Mononuclear cell (primary cell): Measurements from ENCODE around the gene PLEKHA8. TPM values are rescaled to one million over a fixed set of nuclear protein-coding genes. Genes with fewer than 3 reads are reported as not detected.

ENCODE experiments used
- H3K27me3 ChIP-seq: 2 replicates; pipeline ENCODE4 v1.6.0; 2011; ENCODE audit warnings: low read length, control low read depth; ENCODE audit not compliant: insufficient read depth
- H3K4me1 ChIP-seq: 2 replicates; pipeline ENCODE4 v1.5.1; 2011; ENCODE audit warnings: mild to moderate bottlenecking, low read length, control low read depth; ENCODE audit not compliant: insufficient read depth
- H3K4me3 ChIP-seq: 2 replicates; pipeline ENCODE4 v1.5.1; 2011; ENCODE audit warnings: mild to moderate bottlenecking, low read length, moderate library complexity
- H3K9me3 ChIP-seq: 2 replicates; pipeline ENCODE4 v1.5.1; 2011; ENCODE audit warnings: low read depth, mild to moderate bottlenecking, control low read depth, low read length
- total RNA-seq: library from RNA; depleted of rRNA; stranded (reverse); fragments of >200 nt; gene quantifications from one replicate; pipeline ENCODE4 v1.2.3, GENCODE V29; 2012

Gene PLEKHA8
- total RNA-seq, 1 donor: 5.2 TPM

DNA sequence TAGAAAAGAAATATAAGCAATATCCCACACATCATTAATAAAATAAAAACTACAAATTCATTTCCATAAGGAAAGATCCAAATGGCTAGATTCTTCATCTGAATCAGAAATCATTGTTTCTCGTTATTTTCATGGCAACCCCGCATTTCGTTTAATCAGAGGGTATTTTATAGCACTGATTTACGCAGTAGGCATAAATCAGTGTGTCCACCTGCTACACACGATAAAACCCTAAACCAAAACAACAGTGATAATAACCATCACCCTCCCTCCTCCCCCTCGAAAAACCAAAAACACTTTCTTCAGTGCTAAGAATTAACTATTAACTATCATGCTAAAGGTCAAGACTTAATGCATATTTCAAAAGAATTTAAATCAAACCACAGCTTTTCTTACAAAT is 18.2 kb upstream of the PLEKHA8 start:
- Histone ChIP-seq H3K27me3 (no peaks in the 10 kb centered on the region), H3K4me1 (no peaks in the 10 kb centered on the region), H3K4me3 (no peak overlapping the region), H3K9me3 (no peaks in the 10 kb centered on the region)

DNA sequence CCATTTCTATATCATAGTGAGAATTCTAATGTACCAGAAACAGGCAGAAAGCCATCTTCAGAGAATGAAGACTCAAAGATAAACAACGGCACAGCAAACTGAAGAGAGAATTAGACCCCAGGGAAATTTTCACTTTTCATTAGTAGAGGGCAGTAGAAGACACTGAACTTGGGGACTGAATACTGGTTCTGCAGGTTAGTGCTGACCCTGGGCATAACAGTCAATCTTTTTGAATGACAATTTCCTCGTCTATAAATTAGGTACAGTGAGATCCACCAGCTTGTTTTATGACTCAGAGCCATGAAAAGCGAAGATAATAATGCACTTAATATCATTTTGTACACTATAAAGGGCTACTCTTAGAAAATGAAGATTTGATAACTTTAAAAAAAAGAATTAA is 15.5 kb upstream of the PLEKHA8 start:
- Histone ChIP-seq H3K9me3 (no peaks in the 10 kb centered on the region), H3K27me3 (no peaks in the 10 kb centered on the region), H3K4me1 (no peaks in the 10 kb centered on the region), H3K4me3 (no peak overlapping the region)

- Histone ChIP-seq H3K27me3 (no peaks in the 10 kb centered on the region), H3K9me3 (no peaks in the 10 kb centered on the region), H3K4me1 (no peaks in the 10 kb centered on the region), H3K4me3 (no peak overlapping the region)
Measured at GRCh38 chr7:30018451-30018850, 9.8 kb upstream of the PLEKHA8 start.

GRCh38 chr7:30019387-30019786 is 8.8 kb upstream of the PLEKHA8 start:
- H3K4me3 ChIP-seq: no peak overlapping the region
- no peaks in the 10 kb centered on the region for H3K9me3 ChIP-seq
- no peaks in the 10 kb centered on the region for H3K4me1 ChIP-seq
- no peaks in the 10 kb centered on the region for H3K27me3 ChIP-seq

GRCh38 chr7:30019960-30020359 is 8.3 kb upstream of the PLEKHA8 start:
- Histone ChIP-seq H3K27me3 (no peaks in the 10 kb centered on the region), H3K4me1 (peaks cover 2% of the 10 kb centered on the region), H3K4me3 (no peak overlapping the region), H3K9me3 (no peaks in the 10 kb centered on the region)

DNA sequence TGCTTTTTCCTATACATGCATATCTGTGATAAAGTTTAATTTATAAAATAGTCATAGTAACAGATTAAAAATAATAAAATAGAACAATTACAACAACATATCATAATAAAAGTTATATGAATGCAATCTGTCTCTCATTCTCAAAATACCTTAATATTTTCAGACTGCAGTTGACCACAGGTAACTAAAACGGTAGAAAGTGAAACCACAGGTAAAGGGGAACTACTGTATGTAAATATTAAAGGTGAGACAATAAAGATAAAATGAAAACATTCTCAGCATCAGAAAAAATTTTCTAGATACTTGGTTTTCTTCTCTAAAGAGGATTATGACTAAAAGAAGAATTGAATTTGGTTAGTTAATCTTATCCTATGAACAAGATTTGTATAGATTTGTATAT is 7.7 kb upstream of the PLEKHA8 start:
- no peak overlapping the region for H3K4me3 ChIP-seq
- H3K9me3 ChIP-seq: no peaks in the 10 kb centered on the region
- H3K27me3 ChIP-seq: no peaks in the 10 kb centered on the region
- peaks cover 8% of the 10 kb centered on the region for H3K4me1 ChIP-seq

- H3K4me3 ChIP-seq: no peak overlapping the region
- no peaks in the 10 kb centered on the region for H3K9me3 ChIP-seq
- H3K27me3 ChIP-seq: no peaks in the 10 kb centered on the region
- H3K4me1 ChIP-seq: peaks cover 18% of the 10 kb centered on the region
Measured at GRCh38 chr7:30022991-30023390, 5.2 kb upstream of the PLEKHA8 start.

DNA sequence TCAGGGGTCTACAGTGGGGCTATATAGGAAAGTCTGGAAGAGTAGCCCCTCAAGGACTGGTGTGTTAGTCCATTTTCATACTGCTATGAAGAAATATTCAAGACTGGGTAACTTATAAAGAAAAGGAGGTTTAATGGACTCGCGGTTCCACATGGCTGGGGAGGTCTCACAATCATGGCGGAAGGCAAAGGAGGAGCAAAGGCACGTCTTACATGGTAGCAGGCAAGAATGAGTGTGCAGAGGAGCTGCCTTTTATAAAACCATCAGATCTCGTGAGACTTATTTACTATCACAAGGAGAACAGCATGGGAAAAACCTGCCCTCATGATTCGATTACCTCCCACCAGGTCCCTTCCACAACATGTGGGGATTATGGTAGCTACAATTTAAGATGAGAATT is 4.7 kb upstream of the PLEKHA8 start:
- no peaks in the 10 kb centered on the region for H3K27me3 ChIP-seq

DNA sequence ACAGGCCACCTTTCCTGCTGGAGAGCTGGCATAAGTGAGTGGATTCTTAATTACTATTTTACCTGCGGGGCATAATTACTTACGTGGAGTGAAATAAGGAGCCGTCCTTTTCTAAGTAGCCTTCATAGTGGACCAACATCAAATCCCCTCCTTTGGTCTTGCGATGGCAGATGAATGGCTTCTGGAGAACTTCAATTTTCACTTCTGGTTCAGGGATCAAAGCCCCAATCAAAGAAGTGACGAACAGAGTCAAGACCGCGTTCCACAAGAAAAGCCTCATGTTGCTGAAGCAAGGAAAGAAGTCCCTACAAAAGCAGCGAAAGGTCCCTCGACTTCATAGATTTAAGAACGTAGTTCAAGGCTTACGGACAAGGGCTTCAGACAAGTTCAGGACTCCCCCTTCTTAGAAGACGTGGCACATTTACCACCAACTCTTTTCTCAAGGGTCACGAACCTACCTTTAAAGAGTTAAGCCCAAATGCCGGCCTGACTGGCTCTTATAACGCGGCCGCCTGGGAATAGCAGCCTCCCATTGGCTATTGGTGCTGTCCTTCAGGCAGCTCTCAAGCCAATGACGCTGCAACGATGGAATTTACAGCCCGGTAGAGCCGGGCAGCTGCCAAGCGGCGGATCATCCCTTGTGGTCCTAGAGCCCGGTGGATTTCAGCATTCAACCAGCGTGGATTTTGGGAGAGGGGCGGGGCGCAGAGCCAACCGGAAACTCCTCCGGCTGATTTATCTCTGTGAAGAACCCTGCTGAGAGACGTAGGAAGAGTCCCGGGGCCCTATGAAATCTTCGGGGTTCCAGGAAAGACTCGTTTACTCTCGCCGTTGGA is 1.8 kb upstream of the PLEKHA8 start, which contains the start of gene FKBP14:
Gene FKBP14, minus strand, starts transcription at position 474 of the 836 bp plus-strand sequence. Its CDS starts 194 bp downstream, at position 280.
- no peaks in the 10 kb centered on the region for H3K27me3 ChIP-seq
- H3K9me3 ChIP-seq: no peaks in the 10 kb centered on the region
- peak within 1 kb of the TSS; percentile 73 for H3K4me3 ChIP-seq
- H3K4me1 ChIP-seq: peaks cover 29% of the 10 kb centered on the region

More for the DNA sequence above, 4.7 kb upstream of the PLEKHA8 start:
- H3K9me3 ChIP-seq: no peaks in the 10 kb centered on the region
- H3K4me1 ChIP-seq: peaks cover 18% of the 10 kb centered on the region
- no peak overlapping the region for H3K4me3 ChIP-seq

GRCh38 chr7:30027065-30027456 is 1.2 kb upstream of the PLEKHA8 start:
- Histone ChIP-seq H3K4me3 (peak overlapping the region; percentile 73), H3K9me3 (no peaks in the 10 kb centered on the region), H3K27me3 (no peaks in the 10 kb centered on the region), H3K4me1 (peaks cover 29% of the 10 kb centered on the region)

GRCh38 chr7:30027740-30028215 is 434 bp upstream of the PLEKHA8 start:
- Histone ChIP-seq H3K9me3 (no peaks in the 10 kb centered on the region), H3K27me3 (no peaks in the 10 kb centered on the region), H3K4me1 (peaks cover 29% of the 10 kb centered on the region), H3K4me3 (peak overlapping the region; percentile 73)

DNA sequence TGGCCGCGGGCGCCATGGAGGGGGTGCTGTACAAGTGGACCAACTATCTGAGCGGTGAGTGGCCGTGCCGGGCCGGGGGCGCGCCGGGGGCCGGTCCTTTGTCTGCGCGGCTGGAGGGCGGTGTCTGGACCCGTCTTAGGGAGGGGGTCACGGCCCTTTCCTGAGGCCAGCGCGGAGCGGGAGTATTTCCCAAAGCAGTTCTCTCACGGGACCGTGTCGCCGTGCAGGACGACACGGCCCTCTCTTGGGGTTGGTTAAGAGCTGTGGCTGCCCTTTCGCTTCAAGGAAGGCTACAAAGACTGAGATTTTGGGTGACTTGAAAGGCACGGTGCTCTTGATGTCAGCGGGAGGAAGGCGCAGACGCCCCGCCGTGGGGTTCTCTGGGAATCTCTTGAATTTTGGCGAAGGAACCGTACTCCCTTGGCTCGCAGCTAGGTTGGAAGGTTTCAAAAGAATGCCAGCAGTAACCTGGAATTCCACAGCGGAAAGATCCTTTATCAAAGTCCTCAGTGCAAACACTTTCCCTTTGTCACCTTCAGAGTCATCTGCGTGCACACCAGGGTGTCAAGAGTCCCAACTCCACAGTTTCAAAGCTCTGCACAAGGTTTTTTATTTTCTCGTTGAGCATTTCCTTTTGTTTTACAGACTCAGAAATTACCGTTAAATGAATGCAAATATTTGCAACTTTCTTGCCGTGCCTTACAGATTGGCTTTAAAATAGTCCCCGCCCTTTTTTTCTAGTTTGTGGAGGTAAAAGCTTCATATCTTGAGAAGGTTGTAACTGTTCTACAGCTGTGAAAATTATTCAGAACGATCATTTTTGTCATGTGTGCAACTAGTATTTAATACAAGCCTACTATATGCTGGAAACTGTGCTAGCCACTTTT is 780 bp downstream of the PLEKHA8 start:
- no peaks in the 10 kb centered on the region for H3K9me3 ChIP-seq
- H3K4me3 ChIP-seq: peak overlapping the region; percentile 73
- H3K27me3 ChIP-seq: no peaks in the 10 kb centered on the region

GRCh38 chr7:30029696-30030095 is 1.5 kb downstream of the PLEKHA8 start:
- Histone ChIP-seq H3K27me3 (no peaks in the 10 kb centered on the region), H3K9me3 (no peaks in the 10 kb centered on the region), H3K4me1 (peaks cover 29% of the 10 kb centered on the region), H3K4me3 (no peak overlapping the region)

More for the DNA sequence above, 780 bp downstream of the PLEKHA8 start:
- H3K4me1 ChIP-seq: peaks cover 29% of the 10 kb centered on the region

DNA sequence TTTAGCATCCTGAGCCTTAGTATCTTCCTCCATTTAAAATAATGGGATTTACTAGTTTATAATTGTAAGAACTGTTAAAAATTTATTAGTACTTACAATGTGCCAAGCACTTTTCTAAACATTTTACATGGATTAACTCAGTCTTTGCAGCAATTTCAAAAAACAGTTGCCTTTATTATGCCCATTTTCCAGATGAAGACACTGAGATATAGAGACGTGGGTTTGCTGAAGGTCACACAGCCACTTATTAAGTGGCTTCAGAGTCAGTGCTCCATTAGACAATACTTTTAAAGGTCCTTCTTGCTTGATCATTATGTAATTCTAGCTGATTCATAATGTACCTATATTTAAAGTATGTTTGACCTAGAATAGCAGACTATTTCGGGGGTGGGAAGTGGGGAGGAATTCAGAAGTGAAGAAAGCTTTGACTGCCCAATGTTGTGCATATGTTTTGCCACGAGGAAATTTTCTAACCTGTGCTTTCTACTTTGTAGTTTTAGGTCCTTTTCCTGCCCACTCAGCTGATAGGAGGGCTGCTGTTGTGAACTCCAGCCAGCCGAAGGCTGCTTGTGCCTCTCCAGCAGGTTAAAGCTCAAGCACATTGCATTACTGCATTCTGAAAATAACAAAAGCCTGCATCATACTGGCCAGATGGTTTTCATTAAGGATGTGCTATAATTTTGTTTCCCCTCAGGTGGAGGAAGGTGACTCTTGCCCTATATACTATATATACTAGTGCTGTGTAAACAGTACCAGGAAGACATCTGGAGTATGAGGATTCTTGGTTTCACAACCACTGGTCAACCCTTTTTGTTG is 4.3 kb downstream of the PLEKHA8 start:
- Histone ChIP-seq H3K4me1 (peaks cover 15% of the 10 kb centered on the region), H3K4me3 (no peak overlapping the region), H3K27me3 (no peaks in the 10 kb centered on the region), H3K9me3 (no peaks in the 10 kb centered on the region)
